ENCODE data around the gene ZNF785.
"Not testable (repeated sequence)": the region's sequence is repeated elsewhere in the genome, so short reads cannot be mapped to it uniquely, and the experiment has no call there.

ZNF785 gene

DNA sequence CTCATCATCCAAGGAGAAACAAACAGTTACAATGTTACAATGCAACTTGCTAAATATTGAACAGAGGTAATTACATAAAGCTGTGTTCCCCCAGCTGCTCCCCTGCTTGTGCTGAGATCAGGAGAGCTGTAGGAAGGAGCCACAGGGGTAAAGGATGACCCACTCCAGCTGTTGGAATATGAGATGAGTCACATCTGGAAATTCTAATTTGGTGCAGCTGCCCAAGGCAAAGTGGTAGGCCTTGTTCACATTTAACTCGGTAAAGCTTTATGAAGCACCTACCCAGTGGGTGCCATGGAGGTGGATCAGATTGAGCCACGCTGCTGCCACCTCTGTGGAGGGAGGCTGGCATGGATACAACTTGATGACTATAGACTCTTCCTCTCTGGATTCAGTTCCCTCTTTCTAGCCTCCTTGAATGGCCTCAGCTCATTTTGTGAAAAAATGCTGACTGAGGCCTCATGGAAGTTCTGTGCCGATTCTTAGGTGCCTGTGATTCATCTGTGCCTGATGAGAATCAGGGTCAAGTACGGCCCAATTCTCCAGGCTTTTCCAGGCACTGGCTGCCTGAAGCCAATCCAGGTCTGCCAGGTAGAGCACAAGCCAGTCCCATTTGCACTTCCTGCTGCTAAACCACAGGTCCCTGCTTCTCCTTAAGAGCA, 17.2 kb upstream of the ZNF785 start:
- DNase-seq (ENCODE audit: low read depth) = no peak

GRCh38 chr16:30601966-30602365, 16.5 kb upstream of the ZNF785 start:
- DNase-seq (ENCODE audit: low read depth) = no peak

DNA sequence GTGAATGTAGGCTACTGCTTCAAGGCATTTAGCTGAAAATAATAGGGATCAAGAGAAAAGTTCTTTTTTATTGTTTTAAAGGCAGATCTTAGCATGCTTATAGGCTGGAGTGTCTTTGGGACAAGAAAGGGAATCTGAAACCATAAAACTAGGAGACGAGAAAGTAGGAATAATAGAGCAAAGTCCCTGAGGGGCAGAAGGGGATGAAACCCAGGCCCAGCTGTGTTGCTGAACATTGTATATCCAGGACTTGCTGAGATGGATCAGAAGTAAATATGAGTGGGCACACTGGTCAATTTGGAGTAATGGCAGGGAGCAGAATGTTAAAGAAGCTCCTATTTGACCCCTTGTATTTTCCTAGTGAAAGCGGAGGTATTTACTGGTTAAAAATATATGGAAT, 15.4 kb upstream of the ZNF785 start:
- DNase-seq (ENCODE audit: low read depth) = no peak

DNA sequence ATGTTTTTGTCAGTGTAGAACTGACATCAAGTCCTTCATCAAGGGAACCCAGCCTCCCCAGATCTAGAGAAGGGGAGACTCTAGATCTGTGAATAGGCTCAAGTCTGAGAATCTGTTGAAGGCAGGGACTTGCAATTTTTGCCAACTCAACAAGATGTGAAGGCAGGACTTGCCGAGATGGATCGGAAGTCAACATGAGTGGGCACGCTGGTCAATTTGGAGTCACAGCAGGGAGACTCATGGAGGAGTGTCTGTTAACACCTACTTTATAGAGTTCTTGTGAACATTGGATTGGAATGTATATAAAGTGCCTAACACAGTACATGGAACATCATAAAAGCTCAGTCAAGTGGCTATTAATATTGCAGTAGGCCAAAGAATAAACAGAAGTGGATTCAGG, 14.7 kb upstream of the ZNF785 start:
- DNase-seq (ENCODE audit: low read depth) = no peak

DNA sequence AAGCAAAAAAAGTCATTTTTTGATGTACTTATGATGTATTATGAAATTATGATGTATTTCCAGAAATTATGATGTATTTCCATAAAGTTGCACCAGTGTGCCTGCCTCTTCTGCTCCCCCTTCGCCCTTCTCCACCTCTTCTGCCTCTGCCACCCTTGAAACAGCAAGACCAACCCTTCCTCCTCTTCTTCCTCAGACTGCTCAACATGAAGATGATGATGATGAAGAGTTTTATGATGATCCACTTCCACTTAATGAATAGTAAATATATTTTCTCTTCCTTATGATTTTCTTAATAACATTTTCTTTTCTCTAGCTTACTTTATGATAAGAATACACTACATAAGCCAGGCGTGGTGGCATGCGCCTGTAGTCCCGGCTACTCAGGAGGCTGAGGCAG, 7.4 kb upstream of the ZNF785 start:
- DNase-seq (ENCODE audit: low read depth) = no peak

GRCh38 chr16:30590869-30591268, 5.4 kb upstream of the ZNF785 start:
- not testable (repeated sequence) for DNase-seq (ENCODE audit: low read depth)

- DNase-seq (ENCODE audit: low read depth) = not testable (repeated sequence)
Observed at GRCh38 chr16:30589582-30589981, 4.1 kb upstream of the ZNF785 start.

DNA sequence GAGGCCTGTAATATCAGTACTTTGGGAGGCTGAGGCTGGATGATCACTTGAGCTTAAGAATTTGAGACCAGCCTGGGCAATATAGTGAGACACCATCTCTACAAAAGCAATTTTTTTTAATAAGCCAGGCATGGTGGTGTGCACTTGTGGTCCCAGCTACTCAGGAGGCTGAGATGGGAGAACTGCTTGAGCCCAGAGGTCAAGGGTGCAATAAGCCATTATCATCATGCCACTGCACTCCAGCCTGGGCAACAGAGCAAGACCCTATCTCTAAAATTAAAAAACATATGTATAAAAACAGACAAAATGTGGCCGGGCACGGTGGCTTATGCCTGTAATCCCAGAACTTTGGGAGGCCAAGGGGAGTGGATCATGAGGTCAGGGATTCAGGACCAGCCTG, 3.2 kb upstream of the ZNF785 start:
- no peak for DNase-seq (ENCODE audit: low read depth)

DNA sequence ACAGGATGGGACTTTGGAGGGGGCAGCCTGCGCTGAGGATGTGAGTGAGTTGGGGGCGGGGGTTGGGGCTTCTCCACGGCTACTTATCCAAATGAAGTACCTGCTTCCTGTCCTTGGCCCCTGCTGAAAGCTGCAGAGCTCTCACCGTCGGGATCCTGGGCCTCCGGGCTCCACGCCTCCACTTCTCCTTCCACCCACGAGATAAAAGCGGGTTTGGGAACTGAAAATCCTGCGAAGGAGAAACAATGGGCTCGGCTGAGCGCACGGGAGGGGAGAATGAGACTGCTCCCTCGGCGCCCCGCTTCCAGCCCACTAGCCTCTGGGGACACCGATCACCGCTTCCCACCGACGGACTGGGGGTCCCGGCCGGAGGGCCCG, 486 bp downstream of the ZNF785 start:
- DNase-seq (ENCODE audit: low read depth) = no peak

DNA sequence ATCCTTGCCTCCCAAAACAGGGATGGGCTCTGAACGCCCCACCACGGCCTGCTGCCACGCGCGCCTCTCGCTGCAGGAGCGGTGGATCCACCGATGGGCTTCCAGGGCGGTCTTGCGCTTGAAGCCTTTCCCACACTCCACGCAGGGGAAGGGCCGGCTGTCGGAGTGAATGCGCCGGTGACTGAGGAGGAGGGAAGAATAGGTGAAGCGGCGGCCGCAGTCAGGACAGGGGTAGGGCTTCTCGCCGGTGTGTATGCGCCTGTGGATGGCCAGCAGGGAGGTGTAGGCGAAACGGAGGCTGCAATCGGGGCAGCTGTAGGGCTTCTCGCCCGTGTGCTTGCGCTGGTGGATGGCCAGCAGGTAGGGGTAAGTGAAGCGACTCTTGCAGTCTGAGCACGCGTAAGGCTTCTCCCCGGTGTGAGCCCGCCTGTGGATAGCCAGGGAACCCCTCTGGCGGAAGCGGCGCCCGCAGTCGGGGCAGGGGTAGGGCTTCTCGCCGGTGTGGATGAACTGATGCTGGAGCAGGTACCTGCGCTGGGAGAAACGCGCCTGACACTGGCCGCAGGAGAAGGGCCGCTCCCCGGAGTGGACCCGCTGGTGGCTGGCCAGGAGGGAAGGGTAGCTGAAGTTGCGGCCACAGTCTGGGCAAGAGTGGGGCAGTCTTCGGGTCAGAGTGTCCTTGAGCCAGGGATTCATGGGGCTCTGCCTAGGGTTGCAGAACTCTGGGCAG, 2.7 kb downstream of the ZNF785 start:
- DNase-seq (ENCODE audit: low read depth) = no peak

DNA sequence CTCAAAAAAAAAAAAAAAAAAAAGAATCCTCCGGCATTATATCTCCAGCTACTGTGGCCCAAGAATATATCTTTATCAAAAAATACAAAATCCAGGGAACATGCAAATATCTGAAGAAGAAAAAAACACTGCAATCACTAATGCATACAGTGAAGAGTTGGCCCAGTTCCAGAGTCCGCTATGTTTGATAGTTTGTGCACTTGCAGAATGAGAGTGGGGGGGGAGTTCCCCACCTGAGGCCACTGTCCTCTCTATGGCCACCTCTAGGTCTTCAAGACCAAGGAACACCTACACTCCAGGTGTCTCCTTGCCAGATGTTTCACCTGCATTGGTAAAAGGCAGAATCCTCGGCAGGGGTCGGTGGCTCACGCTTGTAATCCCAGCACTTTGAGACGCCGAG, 4.0 kb downstream of the ZNF785 start:
- DNase-seq (ENCODE audit: low read depth) = no peak

- DNase-seq (ENCODE audit: low read depth) = no peak
Observed at GRCh38 chr16:30574678-30575077, 10.8 kb downstream of the ZNF785 start.

DNA sequence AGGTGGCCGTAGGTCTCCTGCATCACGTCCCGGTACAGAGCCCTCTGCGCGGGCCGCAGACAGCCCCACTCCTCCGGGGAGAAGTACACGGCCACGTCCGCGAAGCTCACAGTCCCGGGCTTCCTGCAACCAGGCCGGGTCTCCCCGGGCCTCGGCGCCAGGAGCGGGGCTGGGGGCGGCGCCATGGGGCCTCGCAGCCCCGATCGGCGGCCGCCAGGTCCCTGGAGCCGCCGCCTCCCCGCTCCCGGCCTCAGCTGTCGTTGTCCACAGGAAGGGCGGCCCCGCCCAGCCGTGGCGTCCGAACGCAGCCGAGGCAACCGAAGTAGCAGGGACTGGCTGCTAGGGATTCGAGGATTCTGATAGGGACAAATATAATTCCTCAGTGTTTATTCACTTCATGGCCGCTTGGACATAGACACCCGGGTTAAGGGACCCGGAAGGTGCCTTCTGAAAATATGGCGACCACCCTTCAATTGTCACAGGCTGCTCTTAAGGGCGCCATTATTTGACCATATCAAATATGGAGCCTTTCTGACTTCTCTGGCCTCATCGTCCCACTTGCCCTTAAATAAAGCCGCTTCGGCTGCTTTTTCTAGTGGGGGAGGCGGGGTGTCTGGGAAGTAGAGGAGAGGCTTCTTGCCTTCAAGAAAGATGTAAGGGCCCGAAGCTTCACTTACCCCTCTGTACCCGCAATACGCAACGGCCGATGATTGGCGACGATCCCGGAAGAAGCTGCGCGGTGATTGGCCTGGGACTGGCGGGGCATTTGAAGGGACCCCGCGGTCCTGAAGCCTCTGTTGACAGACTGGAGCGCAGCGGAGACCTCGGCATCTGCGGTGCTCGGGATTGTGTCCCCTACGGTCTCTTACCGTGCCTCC, 13.8 kb downstream of the ZNF785 start, which contains the start of gene ZNF688:
ZNF688 (minus strand) TSS at position 270 of the 878 bp plus-strand sequence; CDS start at position 185, 85 bp downstream.
- DNase-seq (ENCODE audit: low read depth) = peak; percentile 87

DNA sequence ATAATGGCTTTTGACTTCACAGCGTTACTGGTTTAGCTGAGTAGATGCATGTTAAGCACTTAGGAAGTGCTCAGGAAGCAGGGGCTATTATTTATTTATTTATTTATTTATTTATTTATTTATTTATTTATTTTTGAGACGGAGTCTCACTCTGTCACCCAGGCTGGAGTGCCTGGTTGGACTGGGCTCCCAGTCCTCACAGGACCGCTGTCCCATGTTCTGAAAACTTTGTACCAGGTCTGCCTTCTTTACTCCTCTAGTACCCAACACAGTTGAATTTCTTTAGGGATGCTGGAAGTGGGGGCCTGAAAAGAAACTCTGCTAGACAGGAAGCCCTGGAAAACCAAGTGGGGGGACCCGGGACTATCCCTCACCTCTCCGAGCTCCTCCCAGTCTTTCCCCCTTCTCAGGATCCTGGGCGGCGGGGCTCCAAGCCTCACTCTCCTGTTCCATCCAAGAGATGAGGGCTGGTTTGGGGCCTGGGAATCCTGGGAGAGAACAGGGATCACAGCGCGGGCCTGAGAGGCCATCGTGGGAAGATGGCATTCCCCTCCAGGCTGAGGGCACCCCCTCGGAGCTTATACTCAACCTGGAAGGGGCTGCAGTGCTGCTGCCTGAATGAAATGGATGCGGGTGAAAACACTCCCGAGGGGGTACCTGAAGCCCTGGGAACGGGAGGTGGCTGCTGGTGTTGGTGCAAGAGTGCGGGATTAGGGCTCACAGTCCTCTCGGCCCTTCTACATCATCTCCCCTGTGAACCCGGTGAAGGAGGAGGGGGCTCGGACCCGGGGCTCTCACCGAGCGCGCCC, 14.7 kb downstream of the ZNF785 start:
- no peak for DNase-seq (ENCODE audit: low read depth)

GRCh38 chr16:30569746-30570635, 15.5 kb downstream of the ZNF785 start:
- no peak for DNase-seq (ENCODE audit: low read depth)

- no peak for DNase-seq (ENCODE audit: low read depth)
Observed at GRCh38 chr16:30569281-30569680, 16.2 kb downstream of the ZNF785 start.

- no peak for DNase-seq (ENCODE audit: low read depth)
Observed at GRCh38 chr16:30567991-30568638, 17.4 kb downstream of the ZNF785 start.

DNA sequence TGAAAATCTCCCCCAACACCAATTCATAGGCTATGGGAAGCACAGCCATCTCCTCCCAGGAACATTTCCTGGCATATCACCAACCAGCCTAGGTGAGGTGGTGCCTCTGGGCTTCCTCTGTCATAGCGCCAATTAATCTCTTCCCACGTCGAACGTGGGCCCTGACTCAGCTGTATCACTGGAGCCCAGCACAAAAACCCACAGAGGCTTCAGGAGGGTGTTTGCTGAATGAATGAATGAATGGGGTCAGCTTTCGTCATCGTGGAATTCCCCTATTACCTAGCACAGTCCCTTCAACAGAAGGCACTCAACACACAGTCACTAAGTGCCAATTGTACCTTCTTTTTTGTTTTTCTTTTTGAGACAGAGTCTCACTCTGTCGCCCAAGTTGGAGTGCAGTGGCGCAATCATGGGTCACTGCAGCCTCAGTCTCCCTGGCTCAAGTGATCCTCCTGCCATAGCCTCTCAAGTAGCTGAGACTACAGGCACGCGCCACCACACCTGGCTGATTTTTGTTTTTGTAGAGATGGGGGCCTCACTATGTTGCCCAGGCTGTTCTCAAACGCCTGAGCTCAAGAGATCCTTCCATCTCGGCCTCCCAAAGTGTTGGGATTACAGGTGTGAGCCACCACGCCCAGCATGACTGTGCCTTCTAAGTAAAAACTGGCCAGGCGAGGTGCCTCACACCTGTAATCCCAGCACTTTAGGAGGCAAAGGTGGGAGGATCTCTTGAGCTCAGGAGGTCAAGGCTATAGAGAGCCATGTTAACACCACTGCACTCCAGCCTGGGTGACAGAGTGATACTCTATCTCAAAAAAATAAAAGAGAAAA, 18.1 kb downstream of the ZNF785 start:
- DNase-seq (ENCODE audit: low read depth) = no peak

- no peak for DNase-seq (ENCODE audit: low read depth)
Observed at GRCh38 chr16:30566531-30566930, 19.0 kb downstream of the ZNF785 start.
